Activated T-helper 1 cell treated with anti-CD3 and anti-CD28 coated beads, Interleukin-12 subunit alpha, Interleukin-12 subunit beta, Interleukin-2, Interleukin-4 antibody, amounts not matched to agents 30 ng/mL and 10 ng/mL and 1 ng/mL, durations not matched to agents 14 hours and 24 hours and 36 hours (primary cell): ENCODE measurements around the gene PVR. TPM values are rescaled to one million over a fixed set of nuclear protein-coding genes. Genes with fewer than 3 reads are reported as not detected.
"Not testable (repeated sequence)": the region's sequence is repeated elsewhere in the genome, so short reads cannot be mapped to it uniquely, and the experiment has no call there.

Experiments used
- DNase-seq: peaks from one replicate; pipeline ENCODE4 v3.0.0; 2021; ENCODE audit warnings: low spot score
- H3K27ac Mint-ChIP-seq: one replicate; pipeline ENCODE4 v1.8.0; 2021; ENCODE audit warnings: mild to moderate bottlenecking, mixed read lengths
- H3K27me3 Mint-ChIP-seq: one replicate; pipeline ENCODE4 v1.8.0; 2022; ENCODE audit warnings: mild to moderate bottlenecking, moderate library complexity, mixed read lengths; ENCODE audit not compliant: insufficient read depth
- H3K36me3 Mint-ChIP-seq: one replicate; pipeline ENCODE4 v1.8.0; 2021; ENCODE audit warnings: low read depth, mixed read lengths
- H3K4me1 Mint-ChIP-seq: one replicate; pipeline ENCODE4 v1.8.0; 2021; ENCODE audit warnings: low read depth, mixed read lengths
- H3K4me3 Mint-ChIP-seq: one replicate; pipeline ENCODE4 v1.8.0; 2021; ENCODE audit warnings: mild to moderate bottlenecking, moderate library complexity, mixed read lengths
- H3K9me3 Mint-ChIP-seq: one replicate; pipeline ENCODE4 v1.8.0; 2021; ENCODE audit warnings: mixed read lengths
- intact Hi-C: fragments of 100-400 bp; cut with micrococcal nuclease; formaldehyde crosslinking; loops from one replicate; pipeline ENCODE4 v1.15.1; 2024
- total RNA-seq: library from RNA; stranded (reverse); gene quantifications from 2 replicates; pipeline ENCODE4 v1.2.3, GENCODE V29; 2022

The PVR gene
- total RNA-seq, 1 donor from 2014 or later: 20.6 TPM

DNA sequence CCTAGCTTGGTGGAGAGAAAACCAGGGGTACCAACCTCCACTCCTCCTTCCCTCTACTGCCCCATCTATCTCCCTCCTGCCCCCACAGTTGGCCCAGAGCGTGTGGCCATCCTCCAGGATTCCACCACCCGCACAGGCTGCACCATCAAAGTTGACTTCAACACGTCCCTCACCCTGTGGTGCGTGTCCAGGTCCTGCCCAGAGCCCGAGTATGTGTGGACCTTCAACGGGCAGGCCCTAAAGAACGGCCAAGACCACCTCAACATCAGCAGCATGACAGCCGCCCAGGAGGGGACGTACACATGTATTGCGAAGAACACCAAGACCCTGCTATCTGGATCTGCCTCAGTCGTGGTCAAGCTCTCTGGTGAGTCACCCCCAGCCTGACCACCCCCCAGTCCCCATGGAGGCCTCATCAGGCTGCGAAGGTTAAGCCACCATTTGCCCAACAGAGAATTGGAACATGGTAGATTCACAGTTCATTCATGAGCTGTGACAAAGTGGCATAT lies 61.8 kb downstream of the PVR start:
- H3K4me1 Mint-ChIP-seq: peaks cover 3% of the 10 kb centered on the region
- H3K9me3 Mint-ChIP-seq: no peaks in the 10 kb centered on the region
- no peaks in the 10 kb centered on the region for H3K36me3 Mint-ChIP-seq
- no peak overlapping the region for H3K27ac Mint-ChIP-seq
- H3K4me3 Mint-ChIP-seq: no peak overlapping the region
- peaks cover 2% of the 10 kb centered on the region for H3K27me3 Mint-ChIP-seq
- DNase-seq: no peak
- intact Hi-C loops: no loop called here

DNA sequence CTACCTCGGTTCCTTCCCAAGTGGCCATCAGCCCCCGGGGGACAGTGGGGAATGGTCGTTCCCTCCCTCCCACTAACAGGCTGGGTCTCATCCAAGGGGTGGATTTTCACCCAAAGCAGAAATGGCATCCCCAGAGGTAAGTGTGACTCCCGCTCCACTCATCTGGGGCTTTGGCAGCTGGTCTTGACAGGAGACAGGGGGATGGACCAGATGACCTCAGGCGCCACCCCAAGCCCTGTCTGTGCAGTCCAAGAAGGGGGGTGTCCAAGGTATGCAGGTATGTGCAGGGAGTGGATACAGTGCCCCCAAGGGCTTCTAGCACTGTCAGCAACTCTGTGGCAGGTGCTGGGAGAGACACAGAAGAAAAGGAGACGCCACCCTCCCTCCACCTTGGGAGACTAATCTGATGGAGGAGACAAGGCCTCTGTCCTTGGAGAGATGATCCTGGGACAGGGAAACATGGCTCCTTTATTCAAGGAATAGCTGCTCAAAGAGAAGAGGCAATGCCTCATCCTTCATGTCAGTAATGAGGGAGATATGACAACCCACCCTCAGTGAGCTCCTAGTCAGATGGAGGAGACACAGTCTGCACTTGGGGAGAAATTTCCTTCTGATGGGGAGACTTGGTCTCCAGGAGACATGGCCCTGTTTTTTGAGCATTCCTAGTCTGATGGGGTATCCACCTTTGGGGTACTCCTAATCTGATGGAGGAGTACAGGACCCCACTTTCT lies 63.0 kb downstream of the PVR start:
- H3K27ac Mint-ChIP-seq: no peak overlapping the region
- no peaks in the 10 kb centered on the region for H3K9me3 Mint-ChIP-seq
- peaks cover 3% of the 10 kb centered on the region for H3K27me3 Mint-ChIP-seq
- no peak overlapping the region for H3K4me3 Mint-ChIP-seq
- no peak for DNase-seq
- peaks cover 8% of the 10 kb centered on the region for H3K4me1 Mint-ChIP-seq
- no peaks in the 10 kb centered on the region for H3K36me3 Mint-ChIP-seq
- intact Hi-C loops: no loop called here

DNA sequence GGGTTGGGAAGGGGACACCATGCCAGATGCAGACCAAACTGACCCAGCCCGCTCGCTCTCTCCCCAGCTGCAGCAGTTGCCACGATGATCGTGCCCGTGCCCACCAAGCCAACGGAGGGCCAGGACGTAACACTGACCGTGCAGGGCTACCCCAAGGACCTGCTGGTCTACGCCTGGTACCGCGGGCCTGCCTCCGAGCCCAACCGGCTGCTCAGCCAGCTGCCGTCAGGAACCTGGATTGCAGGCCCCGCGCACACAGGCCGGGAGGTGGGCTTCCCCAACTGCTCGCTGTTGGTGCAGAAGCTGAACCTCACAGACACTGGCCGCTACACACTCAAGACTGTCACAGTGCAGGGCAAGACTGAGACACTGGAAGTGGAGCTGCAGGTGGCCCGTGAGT lies 64.1 kb downstream of the PVR start:
- H3K27ac Mint-ChIP-seq: no peak overlapping the region
- peaks cover 8% of the 10 kb centered on the region for H3K4me1 Mint-ChIP-seq
- H3K36me3 Mint-ChIP-seq: no peaks in the 10 kb centered on the region
- H3K27me3 Mint-ChIP-seq: peaks cover 2% of the 10 kb centered on the region
- H3K9me3 Mint-ChIP-seq: no peaks in the 10 kb centered on the region
- intact Hi-C loops: no loop called here
- no peak for DNase-seq
- no peak overlapping the region for H3K4me3 Mint-ChIP-seq

DNA sequence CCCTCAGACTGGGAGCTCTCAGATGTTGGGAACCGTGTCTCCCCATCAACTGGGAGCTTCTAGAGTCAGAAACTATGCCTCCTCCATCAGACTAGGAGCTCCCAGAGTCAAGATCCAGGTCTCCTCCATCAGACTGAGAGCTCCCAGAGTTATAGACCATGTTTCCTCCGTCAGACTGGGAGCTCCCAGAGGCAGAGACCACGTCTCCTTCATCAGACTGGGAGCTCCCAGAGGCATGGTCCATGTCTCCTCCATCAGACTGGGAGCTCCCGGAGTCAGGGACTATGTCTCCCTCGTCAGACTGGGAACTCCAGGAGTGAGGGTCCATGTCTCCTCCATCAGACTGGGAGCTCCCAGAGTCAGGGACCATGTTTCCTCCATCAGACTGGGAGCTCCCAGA lies 65.2 kb downstream of the PVR start:
- peaks cover 8% of the 10 kb centered on the region for H3K4me1 Mint-ChIP-seq
- H3K4me3 Mint-ChIP-seq: no peak overlapping the region
- no peak overlapping the region for H3K27ac Mint-ChIP-seq
- no peaks in the 10 kb centered on the region for H3K36me3 Mint-ChIP-seq
- H3K9me3 Mint-ChIP-seq: no peaks in the 10 kb centered on the region
- DNase-seq: no peak
- intact Hi-C loops: no loop called here
- peaks cover 3% of the 10 kb centered on the region for H3K27me3 Mint-ChIP-seq

DNA sequence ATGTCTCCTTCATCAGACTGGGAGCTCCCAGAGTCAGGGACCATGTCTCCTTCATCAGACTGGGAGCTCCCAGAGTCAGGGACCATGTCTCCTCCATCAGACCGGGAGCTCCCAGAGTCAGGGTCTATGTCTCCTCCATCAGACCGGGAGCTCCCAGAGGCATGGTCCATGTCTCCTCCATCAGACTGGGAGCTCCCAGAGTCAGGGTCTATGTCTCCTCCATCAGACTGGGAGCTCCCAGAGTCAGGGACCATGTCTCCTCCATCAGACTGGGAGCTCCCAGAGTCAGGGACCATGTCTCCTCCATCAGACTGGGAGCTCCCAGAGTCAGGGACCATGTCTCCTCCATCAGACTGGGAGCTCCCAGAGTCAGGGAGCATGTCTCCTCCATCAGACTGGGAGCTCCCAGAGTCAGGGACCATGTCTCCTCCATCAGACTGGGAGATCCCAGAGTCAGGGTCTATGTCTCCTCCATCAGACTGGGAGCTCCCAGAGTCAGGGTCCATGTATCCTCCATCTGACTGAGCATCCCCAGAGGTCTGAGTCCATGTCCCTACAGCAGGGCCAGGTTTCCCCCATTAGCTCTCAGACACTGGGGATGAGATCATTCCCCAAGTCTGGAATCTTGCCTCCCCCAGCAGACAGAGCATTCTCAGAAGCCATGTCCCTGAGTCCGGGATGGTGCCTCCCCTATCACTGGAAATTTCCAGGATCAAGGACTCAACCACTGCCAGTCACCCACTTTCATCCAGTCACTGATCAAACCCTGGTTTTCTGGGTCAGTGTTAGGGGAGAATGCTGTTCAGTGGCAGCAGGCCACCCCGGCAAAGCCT lies 65.9 kb downstream of the PVR start:
- DNase-seq, intact Hi-C loops, H3K9me3 Mint-ChIP-seq, H3K27ac Mint-ChIP-seq, H3K4me1 Mint-ChIP-seq, H3K27me3 Mint-ChIP-seq, H3K36me3 Mint-ChIP-seq, H3K4me3 Mint-ChIP-seq: not testable (repeated sequence)

DNA sequence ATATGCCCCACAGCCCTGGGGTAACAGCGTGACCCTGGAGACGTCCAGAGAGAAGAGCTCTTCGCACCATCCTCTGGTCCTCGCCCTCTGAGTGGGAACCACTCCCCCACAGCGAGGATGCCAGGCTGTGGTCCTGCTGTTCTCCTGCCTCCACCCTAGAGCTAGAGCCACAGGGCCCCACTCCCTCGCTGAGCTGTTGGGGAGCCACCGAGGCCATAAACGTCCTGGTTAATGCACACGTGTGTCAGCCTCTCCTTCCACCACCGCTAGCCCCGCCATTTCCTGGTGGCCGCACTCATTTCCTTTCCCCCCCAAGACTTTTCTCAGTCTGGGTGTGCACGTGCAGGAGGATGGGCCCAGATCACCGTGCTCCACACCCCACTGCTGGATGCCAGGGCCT lies 66.8 kb downstream of the PVR start:
- peaks cover 15% of the 10 kb centered on the region for H3K9me3 Mint-ChIP-seq
- H3K4me1 Mint-ChIP-seq: peaks cover 8% of the 10 kb centered on the region
- DNase-seq: no peak
- intact Hi-C loops: no loop called here
- no peak overlapping the region for H3K4me3 Mint-ChIP-seq
- peaks cover 3% of the 10 kb centered on the region for H3K27me3 Mint-ChIP-seq
- H3K27ac Mint-ChIP-seq: no peak overlapping the region
- H3K36me3 Mint-ChIP-seq: peaks cover 8% of the 10 kb centered on the region

DNA sequence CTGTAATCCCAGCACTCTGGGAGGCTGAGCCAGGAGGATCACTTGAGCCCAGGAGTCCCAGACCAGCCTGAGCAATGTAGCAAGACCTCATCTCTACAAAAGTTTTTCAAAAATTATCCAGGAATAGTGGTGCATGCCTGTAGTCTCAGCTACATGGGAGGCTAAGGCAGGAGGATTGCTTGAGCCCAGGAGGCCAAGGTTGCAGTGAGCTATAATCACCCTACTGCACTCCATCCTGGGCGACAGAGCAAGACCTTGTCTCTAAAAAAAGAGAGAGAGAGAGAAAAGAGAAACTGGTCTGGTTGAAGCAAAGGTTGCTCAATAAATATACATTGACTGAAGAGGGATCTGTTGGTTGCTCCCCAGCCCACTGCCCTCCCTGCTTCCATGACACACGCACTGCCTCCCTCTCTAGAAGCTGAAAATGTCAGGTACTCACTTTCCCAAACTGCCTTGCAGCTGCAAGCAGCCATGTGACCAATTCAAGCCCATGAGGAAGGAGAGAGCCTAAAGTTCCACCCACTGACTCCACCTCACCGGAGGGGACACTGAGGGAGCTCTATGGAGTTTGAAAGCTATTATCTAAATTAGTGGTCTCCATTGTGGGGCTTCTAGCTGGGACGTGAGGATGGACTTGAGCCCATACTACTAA lies 69.3 kb downstream of the PVR start:
- peaks cover 11% of the 10 kb centered on the region for H3K36me3 Mint-ChIP-seq
- H3K27me3 Mint-ChIP-seq: peaks cover 3% of the 10 kb centered on the region
- H3K4me3 Mint-ChIP-seq: no peak overlapping the region
- H3K27ac Mint-ChIP-seq: no peak overlapping the region
- peaks cover 21% of the 10 kb centered on the region for H3K9me3 Mint-ChIP-seq
- intact Hi-C loops: no loop called here
- DNase-seq: no peak
- H3K4me1 Mint-ChIP-seq: peaks cover 8% of the 10 kb centered on the region

Other genes starting within 250 kb of the PVR start
- gene ZNF285, start 242.3 kb upstream of the PVR start, total RNA-seq: 0.07 TPM in 1 of 2 replicates, not detected in the other
- 0.08 TPM in 1 of 2 replicates, not detected in the other for gene ZNF229, start 195.4 kb upstream of the PVR start, total RNA-seq
- 8.8 and 10.1 TPM in 2 replicates for gene ZNF180, start 143.4 kb upstream of the PVR start, total RNA-seq
- gene CEACAM20, start 114.2 kb upstream of the PVR start, total RNA-seq: not detected in 2 replicates
- not detected in 2 replicates for gene IGSF23, start 30.3 kb upstream of the PVR start, total RNA-seq
- gene CEACAM19, start 27.6 kb downstream of the PVR start, total RNA-seq: 1.1 and 1.3 TPM in 2 replicates
- not detected in 2 replicates for gene CEACAM16, start 55.2 kb downstream of the PVR start, total RNA-seq
- gene BCL3, start 104.8 kb downstream of the PVR start, total RNA-seq: 67.2 and 74.6 TPM in 2 replicates
- gene CBLC, start 134.0 kb downstream of the PVR start, total RNA-seq: not detected in 2 replicates
- not detected in 2 replicates for gene BCAM, start 165.2 kb downstream of the PVR start, total RNA-seq
- 0.08 and 0.39 TPM in 2 replicates for gene NECTIN2, start 202.4 kb downstream of the PVR start, total RNA-seq
- gene TOMM40, start 247.3 kb downstream of the PVR start, total RNA-seq: 209 and 211 TPM in 2 replicates